Gastroesophageal sphincter (tissue), 4 donors: Measurements from ENCODE around the gene KLF5. TPM values are rescaled to one million over a fixed set of nuclear protein-coding genes. Genes with fewer than 3 reads are reported as not detected.

Source experiments
- ATAC-seq: fragments of 150-250 bp; one replicate; pipeline ENCODE4 v1.9.1; 2016; ENCODE audit warnings: mild to moderate bottlenecking, moderate library complexity
- H3K27ac ChIP-seq, 4 donors: fragments of 200-600 bp; sonication (generic) in 3 of 4; 1 replicate in 3 of 4; 2 replicates in 1 of 4; pipeline ENCODE4 v1.5.1; 2016 to 2019
- H3K27me3 ChIP-seq: fragments of 200-600 bp; sonication (generic); one replicate; pipeline ENCODE4 v1.5.1; 2019
- H3K36me3 ChIP-seq, 2 donors: fragments of 200-600 bp; sonication (generic); one replicate each; pipeline ENCODE4 v1.5.1; 2019; ENCODE audit warnings: control low read depth in 1 of 2
- H3K4me1 ChIP-seq, 3 donors: fragments of 200-600 bp; sonication (generic); 1 replicate in 2 of 3; 2 replicates in 1 of 3; pipeline ENCODE4 v1.5.1; 2016 to 2019; ENCODE audit warnings: control low read depth in 2 of 3
- H3K4me3 ChIP-seq, 2 donors: fragments of 200-600 bp; sonication (generic); one replicate each; pipeline ENCODE4 v1.5.1; 2019; ENCODE audit warnings: mild to moderate bottlenecking in 1 of 2, moderate library complexity in 1 of 2
- H3K9me3 ChIP-seq, 3 donors: fragments of 200-600 bp; sonication (generic); one replicate each; pipeline ENCODE4 v1.5.1; 2017 to 2019; ENCODE audit warnings: control low read depth in 2 of 3
- CTCF ChIP-seq, 4 experiments: fragments of 200-600 bp in 2 of 4; fragments of 450-650 bp in 2 of 4; sonication (generic) in 1 of 4; IDR thresholded peaks; one replicate each; pipeline ENCODE4 v1.5.1; 2017 to 2019; ENCODE audit warnings: antibody characterized with exemption in 4 of 4, mild to moderate bottlenecking in 2 of 4, moderate library complexity in 2 of 4
- EP300 ChIP-seq: sonication (generic); formaldehyde crosslinking; IDR thresholded peaks from one replicate; pipeline ENCODE4 v1.6.1; 2017; ENCODE audit warnings: antibody characterized with exemption, mild to moderate bottlenecking
- POLR2A ChIP-seq, 2 donors: fragments of 450-650 bp; IDR thresholded peaks; one replicate each; pipeline ENCODE4 v1.6.1; 2017; ENCODE audit warnings: antibody characterized with exemption in 2 of 2, mild to moderate bottlenecking in 2 of 2, moderate library complexity in 1 of 2
- POLR2AphosphoS5 ChIP-seq: sonication (generic); formaldehyde crosslinking; IDR thresholded peaks from one replicate; pipeline ENCODE4 v1.6.1; 2017; ENCODE audit warnings: antibody characterized with exemption
- WGBS, 2 donors: methylation state at CpG; one replicate each; pipeline ENCODE4 v1.1.5; 2018; ENCODE audit warnings: low coverage in 1 of 2; 5-methylcytosine and 5-hydroxymethylcytosine counted together
- total RNA-seq, 4 donors: library from RNA; depleted of rRNA; stranded (reverse); fragments of >200 nt; gene quantifications; one replicate each; pipeline ENCODE4 v1.1.0, GENCODE V29; 2016

The KLF5 gene
- total RNA-seq, 4 donors from 2014 or later = 2.5 to 22.7 (median 4.9) TPM

GRCh38 chr13:73061876-73062275, 3.1 kb downstream of the KLF5 start:
- peaks cover 0 to 21% (median 4%) of the 10 kb centered on the region in 3 donors for H3K4me1 ChIP-seq
- H3K9me3 ChIP-seq = no peaks in the 10 kb centered on the region
- H3K36me3 ChIP-seq = no peaks in the 10 kb centered on the region
- no peak for TF ChIP-seq CTCF (IDR thresholded peaks at IDR 0.05)
- TF ChIP-seq POLR2AphosphoS5 = no peak
- no peak for TF ChIP-seq POLR2A (IDR thresholded peaks at IDR 0.05)
- no peak for TF ChIP-seq EP300
- no peaks in the 10 kb centered on the region for H3K27me3 ChIP-seq
- 77 to 94% methylated on average over 5 of the region's 9 CpGs for WGBS, 2 donors
- peak overlapping the region in 1 of 2 donors; percentile 85 for H3K4me3 ChIP-seq
- ATAC-seq = no peak
- H3K27ac ChIP-seq = peak overlapping the region in 1 of 4 donors; percentile 84

- no peak for ATAC-seq
- H3K4me3 ChIP-seq = no peak overlapping the region
- H3K36me3 ChIP-seq = no peaks in the 10 kb centered on the region
- 84 to 86% methylated on average over 12 of the region's 13 CpGs for WGBS, 2 donors
- H3K27me3 ChIP-seq = no peaks in the 10 kb centered on the region
- TF ChIP-seq POLR2A (IDR thresholded peaks at IDR 0.05) = no peak
- peaks cover 0 to 21% (median 4%) of the 10 kb centered on the region in 3 donors for H3K4me1 ChIP-seq
- peak overlapping the region in 1 of 4 donors; percentile 84 for H3K27ac ChIP-seq
- H3K9me3 ChIP-seq = no peaks in the 10 kb centered on the region
Observed at GRCh38 chr13:73062468-73062867, 3.7 kb downstream of the KLF5 start.

GRCh38 chr13:73063166-73063565, 4.4 kb downstream of the KLF5 start:
- no peak for ATAC-seq
- Histone ChIP-seq H3K9me3 (no peaks in the 10 kb centered on the region), H3K27me3 (no peaks in the 10 kb centered on the region), H3K27ac (no peak overlapping the region), H3K36me3 (no peaks in the 10 kb centered on the region), H3K4me3 (no peak overlapping the region), H3K4me1 (peaks cover 0 to 15% (median 4%) of the 10 kb centered on the region in 3 donors)
- 58 to 62% methylated on average over 3 of the region's 3 CpGs for WGBS, 2 donors
- TF ChIP-seq CTCF (IDR thresholded peaks at IDR 0.05) (no peak), POLR2AphosphoS5 (no peak), EP300 (no peak)

- H3K36me3 ChIP-seq = no peaks in the 10 kb centered on the region
- no peaks in the 10 kb centered on the region for H3K27me3 ChIP-seq
- no peaks in the 10 kb centered on the region for H3K9me3 ChIP-seq
- H3K27ac ChIP-seq = no peak overlapping the region
- no peak for ATAC-seq
- WGBS, 2 donors = 25 to 31% methylated on average over 2 of the region's 2 CpGs
- peaks cover 0 to 10% (median 4%) of the 10 kb centered on the region in 3 donors for H3K4me1 ChIP-seq
- TF ChIP-seq EP300 = no peak
- TF ChIP-seq POLR2A (IDR thresholded peaks at IDR 0.05) = no peak
- TF ChIP-seq POLR2AphosphoS5 = no peak
- no peak for TF ChIP-seq CTCF (IDR thresholded peaks at IDR 0.05)
- no peak overlapping the region for H3K4me3 ChIP-seq
Observed at GRCh38 chr13:73065036-73065435, 6.2 kb downstream of the KLF5 start.

- WGBS, 2 donors = 81 to 92% methylated on average over 6 to 7 of the region's 7 CpGs
- peaks cover 0 to 10% (median 4%) of the 10 kb centered on the region in 3 donors for H3K4me1 ChIP-seq
- no peaks in the 10 kb centered on the region for H3K27me3 ChIP-seq
- H3K9me3 ChIP-seq = no peaks in the 10 kb centered on the region
- TF ChIP-seq CTCF (IDR thresholded peaks at IDR 0.05) = no peak
- TF ChIP-seq POLR2AphosphoS5 = no peak
- no peak overlapping the region for H3K4me3 ChIP-seq
- no peaks in the 10 kb centered on the region for H3K36me3 ChIP-seq
- no peak for ATAC-seq
- no peak overlapping the region for H3K27ac ChIP-seq
Observed at GRCh38 chr13:73065665-73066340, 7.0 kb downstream of the KLF5 start.
